Activated gamma-delta T cell treated with anti-CD3 and anti-CD28 coated beads, Interleukin-2, amount 50 U/mL, for 16 hours (primary cell): ENCODE results near the gene TPI1.
A peak's percentile ranks its signal among the peaks of the same experiment; 100 is the strongest.
"Not testable (repeated sequence)": the region's sequence is repeated elsewhere in the genome, so short reads cannot be mapped to it uniquely, and the experiment has no call there.

ENCODE experiments used
- DNase-seq: peaks from one replicate; pipeline ENCODE4 v3.0.0-alpha.2; 2020; ENCODE audit warnings: low read depth

TPI1 gene

GRCh38 chr12:6847676-6848075, 19.7 kb upstream of the TPI1 start:
- DNase-seq, result no peak

- no peak for DNase-seq
Observed at GRCh38 chr12:6849427-6849826, 17.9 kb upstream of the TPI1 start.

- no peak for DNase-seq
Observed at GRCh38 chr12:6849976-6850560, 17.3 kb upstream of the TPI1 start.

GRCh38 chr12:6850796-6851152, 16.6 kb upstream of the TPI1 start:
- DNase-seq, result no peak

- DNase-seq, result peak; percentile 89
Observed at GRCh38 chr12:6851153-6851920, 16.0 kb upstream of the TPI1 start, which contains the start of gene CDCA3. Gene CDCA3, minus strand, starts transcription at chr12:6851286. Its CDS starts 334 bp downstream, at chr12:6850952.

- DNase-seq, result peak; percentile 97
Observed at GRCh38 chr12:6851921-6852650, 15.2 kb upstream of the TPI1 start, which contains the start of gene USP5. Gene USP5, plus strand, starts transcription at chr12:6852150. Its CDS starts 30 bp downstream, at chr12:6852180.

- no peak for DNase-seq
Observed at GRCh38 chr12:6852651-6853354, 14.5 kb upstream of the TPI1 start.

GRCh38 chr12:6853626-6854025, 13.7 kb upstream of the TPI1 start:
- no peak for DNase-seq

- DNase-seq, result no peak
Observed at GRCh38 chr12:6854036-6854435, 13.3 kb upstream of the TPI1 start.

- no peak for DNase-seq
Observed at GRCh38 chr12:6855322-6855721, 12.0 kb upstream of the TPI1 start.

- DNase-seq, result no peak
Observed at GRCh38 chr12:6858799-6859198, 8.5 kb upstream of the TPI1 start.

GRCh38 chr12:6860116-6860515, 7.2 kb upstream of the TPI1 start:
- DNase-seq, result no peak

GRCh38 chr12:6860942-6861341, 6.4 kb upstream of the TPI1 start:
- DNase-seq, result no peak

- no peak for DNase-seq
Observed at GRCh38 chr12:6861391-6861790, 5.9 kb upstream of the TPI1 start.

GRCh38 chr12:6863033-6863432, 4.3 kb upstream of the TPI1 start:
- no peak for DNase-seq

- no peak for DNase-seq
Observed at GRCh38 chr12:6863586-6864321, 3.6 kb upstream of the TPI1 start.

GRCh38 chr12:6865307-6865706, 2.0 kb upstream of the TPI1 start:
- DNase-seq, result not testable (repeated sequence)

- no peak for DNase-seq
Observed at GRCh38 chr12:6866163-6866919, 990 bp upstream of the TPI1 start.

GRCh38 chr12:6866920-6867412, 365 bp upstream of the TPI1 start:
- DNase-seq, result no peak

GRCh38 chr12:6868211-6869048, 1.1 kb downstream of the TPI1 start:
- no peak for DNase-seq
